ENCODE results near the gene ITGB7.

DNA sequence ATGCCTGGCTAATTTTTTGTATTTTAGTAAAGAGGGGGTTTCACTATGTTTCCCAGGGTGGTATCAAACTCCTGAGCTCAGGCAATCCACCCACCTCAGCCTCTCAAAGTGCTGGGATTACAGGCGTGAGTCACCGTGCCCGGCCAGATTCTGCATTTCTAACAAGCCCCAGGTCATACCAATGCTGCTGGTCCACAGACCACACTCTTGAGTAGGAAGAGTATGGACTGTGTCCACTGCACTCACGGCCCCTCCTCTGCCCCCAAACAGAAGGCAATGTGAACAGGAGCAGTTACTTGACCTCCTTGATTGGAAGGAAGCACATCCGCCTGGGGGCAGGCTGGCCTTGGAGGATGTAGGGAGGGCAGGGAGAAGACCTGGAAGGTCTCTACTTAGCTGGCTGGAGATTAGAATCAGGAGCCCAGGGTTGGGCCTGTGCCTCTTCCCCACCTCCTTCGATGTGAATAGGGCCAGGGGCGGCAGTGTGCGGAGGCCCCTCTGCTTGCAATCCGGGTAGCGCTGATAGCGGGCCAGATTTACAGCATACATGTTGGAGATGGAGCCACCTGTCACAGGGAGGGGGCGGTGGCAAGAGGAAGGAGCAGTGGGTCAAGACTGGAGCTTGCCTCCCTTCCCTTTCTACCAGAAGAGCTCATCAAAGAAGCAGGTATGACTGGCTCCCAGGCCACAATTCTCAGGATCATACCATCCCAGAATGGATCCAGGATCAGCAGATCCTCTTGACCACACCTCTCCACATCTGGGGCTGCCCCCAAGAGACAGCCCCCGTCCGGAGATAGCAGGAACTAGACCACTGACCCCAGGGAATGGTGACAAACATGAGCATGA is 36.0 kb downstream of the ITGB7 start:
- TF ChIP-seq, protein P1, sequence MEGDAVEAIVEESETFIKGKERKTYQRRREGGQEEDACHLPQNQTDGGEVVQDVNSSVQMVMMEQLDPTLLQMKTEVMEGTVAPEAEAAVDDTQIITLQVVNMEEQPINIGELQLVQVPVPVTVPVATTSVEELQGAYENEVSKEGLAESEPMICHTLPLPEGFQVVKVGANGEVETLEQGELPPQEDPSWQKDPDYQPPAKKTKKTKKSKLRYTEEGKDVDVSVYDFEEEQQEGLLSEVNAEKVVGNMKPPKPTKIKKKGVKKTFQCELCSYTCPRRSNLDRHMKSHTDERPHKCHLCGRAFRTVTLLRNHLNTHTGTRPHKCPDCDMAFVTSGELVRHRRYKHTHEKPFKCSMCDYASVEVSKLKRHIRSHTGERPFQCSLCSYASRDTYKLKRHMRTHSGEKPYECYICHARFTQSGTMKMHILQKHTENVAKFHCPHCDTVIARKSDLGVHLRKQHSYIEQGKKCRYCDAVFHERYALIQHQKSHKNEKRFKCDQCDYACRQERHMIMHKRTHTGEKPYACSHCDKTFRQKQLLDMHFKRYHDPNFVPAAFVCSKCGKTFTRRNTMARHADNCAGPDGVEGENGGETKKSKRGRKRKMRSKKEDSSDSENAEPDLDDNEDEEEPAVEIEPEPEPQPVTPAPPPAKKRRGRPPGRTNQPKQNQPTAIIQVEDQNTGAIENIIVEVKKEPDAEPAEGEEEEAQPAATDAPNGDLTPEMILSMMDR (optimal IDR thresholded peaks at IDR 0.05 in 1 of 3, IDR thresholded peaks at IDR 0.05 in 1 of 3, conservative IDR thresholded peaks at IDR 0.05 in 1 of 3; ENCODE audit: extremely low read depth in 1 of 3, insufficient read depth in 2 of 3, low read length in 3 of 3), result no peak
- TF ChIP-seq EZH2 (IDR thresholded peaks at IDR 0.05; ENCODE audit: low read length), result no peak

Data from keratinocyte (primary cell).